Measurements from ENCODE around the gene SPAG9.

GRCh38 chr17:50979524-50979927, 141.1 kb downstream of the SPAG9 start:
- TF ChIP-seq CTCF (IDR thresholded peaks at IDR 0.05) (no peak), EP300 (IDR thresholded peaks at IDR 0.05) (no peak), POLR2A (IDR thresholded peaks at IDR 0.05) (no peak)

All from upper lobe of left lung (tissue), 4 donors.